Amygdala (tissue), 56 donors: Measurements from ENCODE around the gene FAM83C.

Experiments used
- DNase-seq, 56 donors: peaks; one replicate each; lab custom pipeline; 2025; lab: John Stamatoyannopoulos, UW

Gene FAM83C

DNA sequence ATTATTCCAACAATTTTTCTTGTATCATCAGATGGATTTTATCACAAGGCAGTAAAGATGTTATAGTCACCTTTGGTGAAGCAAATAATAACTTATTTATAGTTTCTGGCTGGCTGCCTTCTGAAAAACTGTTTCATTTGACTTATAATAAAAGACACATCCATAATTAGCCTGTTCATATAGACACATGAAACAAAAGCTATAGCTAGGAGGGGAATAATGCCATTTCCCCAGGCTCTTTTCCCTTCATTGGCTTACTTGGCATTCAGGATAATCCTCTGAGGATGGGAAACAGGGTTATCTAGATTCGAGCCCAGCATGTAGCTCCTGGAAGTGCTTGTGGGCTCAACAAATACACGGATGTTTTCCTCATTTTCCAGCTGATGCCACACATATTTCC, 48.2 kb downstream of the FAM83C start:
- no peak for DNase-seq

DNA sequence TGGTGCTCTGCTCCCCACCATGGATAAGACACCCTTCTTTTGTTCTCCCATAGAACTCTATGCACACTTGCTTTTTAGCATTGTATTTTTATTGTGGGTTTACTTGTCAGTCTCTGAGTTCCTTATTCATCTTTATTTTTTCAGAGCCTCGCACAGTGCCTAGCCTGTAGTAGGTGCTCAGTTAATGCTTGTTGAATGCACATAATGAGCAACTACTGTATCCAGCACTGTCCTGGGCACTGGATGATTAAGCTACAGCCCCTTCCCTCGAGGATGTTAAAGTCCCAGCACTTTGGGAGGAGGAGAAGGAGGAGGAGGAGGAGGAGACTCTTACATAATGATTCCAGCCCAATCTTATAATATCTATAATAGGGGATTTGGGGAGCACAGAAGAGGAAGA, 48.9 kb downstream of the FAM83C start:
- no peak for DNase-seq

DNA sequence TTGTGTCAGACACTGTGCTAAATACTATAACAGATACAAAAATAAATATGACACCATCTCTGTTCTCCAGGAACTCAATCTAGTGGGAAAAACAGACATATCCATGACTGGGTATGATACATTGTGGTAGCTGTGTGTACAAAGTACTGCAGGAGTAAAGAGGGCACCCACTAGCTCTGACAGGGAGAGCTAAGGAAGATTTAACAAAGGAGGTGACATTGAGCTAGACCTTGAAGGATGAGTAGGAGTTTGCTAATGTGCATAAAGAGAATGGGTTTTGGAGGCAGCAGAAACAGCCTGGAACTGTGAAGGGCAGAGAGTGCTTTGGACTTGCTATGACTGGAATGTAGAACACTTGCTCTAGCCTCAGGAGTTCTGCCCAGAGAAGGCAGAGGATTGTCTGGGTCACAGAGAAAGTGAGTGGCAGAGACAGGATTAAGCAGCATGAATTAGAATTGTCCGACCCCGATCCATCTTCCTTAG, 51.4 kb downstream of the FAM83C start:
- DNase-seq = no peak

- no peak for DNase-seq
Observed at GRCh38 chr20:35240083-35240810, 52.0 kb downstream of the FAM83C start.

- DNase-seq = no peak
Observed at GRCh38 chr20:35238735-35239134, 53.5 kb downstream of the FAM83C start.

DNA sequence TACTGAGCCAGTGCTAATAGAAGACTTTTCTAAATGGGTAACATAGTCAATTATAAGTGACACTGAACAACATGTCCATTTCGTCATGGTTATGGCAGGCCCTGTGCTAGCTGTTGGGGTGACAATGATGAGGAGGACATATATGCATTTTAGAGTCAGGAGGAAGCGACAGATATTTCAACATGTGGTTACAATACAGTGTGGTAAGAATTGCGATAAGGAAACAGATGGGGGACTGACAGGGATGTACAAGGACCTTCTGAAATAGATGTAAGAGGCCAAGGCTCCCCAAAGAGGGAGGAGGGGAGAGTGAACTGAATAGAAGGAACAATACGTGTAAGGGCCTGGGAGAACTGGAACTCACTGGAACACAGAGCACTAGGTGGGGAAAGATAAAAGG, 54.1 kb downstream of the FAM83C start:
- DNase-seq = no peak

DNA sequence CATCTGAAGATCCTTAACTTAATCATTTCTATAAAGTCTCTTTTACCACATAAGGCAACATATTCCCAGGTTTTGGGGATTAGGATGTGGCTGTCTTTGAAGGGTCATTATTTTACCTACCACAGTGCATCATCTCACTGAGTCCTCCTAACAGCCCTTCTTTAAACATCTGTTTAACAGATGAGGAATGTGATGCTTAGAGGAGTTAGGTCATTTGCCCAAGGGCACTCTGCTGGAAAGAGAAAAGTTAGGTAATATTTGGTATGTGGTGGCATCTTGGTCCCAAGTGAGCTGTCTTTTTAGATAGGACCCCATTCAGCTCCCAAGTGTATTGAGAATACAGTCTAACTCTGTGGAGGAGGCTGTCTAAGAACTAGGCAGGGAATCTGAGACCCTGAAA, 54.7 kb downstream of the FAM83C start:
- DNase-seq = no peak

DNA sequence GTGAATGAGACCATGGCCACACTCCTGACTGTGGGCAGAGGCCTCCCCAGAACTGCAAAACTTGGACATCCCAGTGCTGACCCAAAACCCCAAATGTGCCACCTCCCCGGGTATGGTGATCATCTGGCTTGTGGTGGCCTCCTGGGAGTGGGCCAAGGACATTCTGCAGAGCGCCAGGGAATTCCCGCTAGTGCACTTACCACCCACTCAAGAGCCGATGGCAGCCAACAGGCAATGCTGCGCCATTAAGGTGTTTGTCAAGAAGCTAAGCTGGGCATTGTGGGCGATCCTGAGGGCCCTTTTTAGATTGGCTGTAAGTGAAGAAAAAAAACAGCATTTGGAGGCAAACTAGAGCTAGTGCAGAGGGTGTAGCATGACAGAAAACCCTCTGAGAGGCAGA, 56.3 kb downstream of the FAM83C start:
- DNase-seq = peak in 8 of 56 donors; percentile 3 to 33 (median 6)
